Hepatocyte (in vitro differentiated cells): ENCODE measurements around the gene ROPN1B. TPM values are rescaled to one million over a fixed set of nuclear protein-coding genes. Genes with fewer than 3 reads are reported as not detected.

Experiments
- DNase-seq: peaks from one replicate; pipeline ENCODE4 v3.0.0-alpha.2; 2016; ENCODE audit warnings: low spot score
- H2AFZ ChIP-seq: fragments of 200-600 bp; sonication (generic); 2 replicates; pipeline ENCODE4 v1.6.0; 2016; ENCODE audit warnings: antibody characterized with exemption, mild to moderate bottlenecking
- H3K27ac ChIP-seq: fragments of 200-600 bp; sonication (generic); 2 replicates; pipeline ENCODE4 v1.5.1; 2016; ENCODE audit warnings: mild to moderate bottlenecking
- H3K27me3 ChIP-seq: fragments of 200-600 bp; sonication (generic); 2 replicates; pipeline ENCODE4 v1.6.1; 2016
- H3K36me3 ChIP-seq: fragments of 200-600 bp; sonication (generic); replicated peaks from 2 replicates; pipeline ENCODE4 v1.5.1; 2016; ENCODE audit warnings: low read depth; ENCODE audit not compliant: insufficient read depth
- H3K4me1 ChIP-seq: fragments of 200-600 bp; sonication (generic); 2 replicates; pipeline ENCODE4 v1.5.1; 2016; ENCODE audit warnings: mild to moderate bottlenecking, moderate library complexity; ENCODE audit not compliant: insufficient read depth
- H3K4me2 ChIP-seq: fragments of 200-600 bp; sonication (generic); 2 replicates; pipeline ENCODE4 v1.6.0; 2016
- H3K4me3 ChIP-seq: fragments of 200-600 bp; sonication (generic); 2 replicates; pipeline ENCODE4 v1.5.1; 2016; ENCODE audit warnings: mild to moderate bottlenecking
- H3K79me2 ChIP-seq: fragments of 200-600 bp; sonication (generic); 2 replicates; pipeline ENCODE4 v1.6.0; 2017; ENCODE audit warnings: mild to moderate bottlenecking
- H3K9me2 ChIP-seq: fragments of 200-600 bp; sonication (generic); replicated peaks from 2 replicates; pipeline ENCODE4 v1.6.0; 2017; ENCODE audit warnings: mild to moderate bottlenecking; ENCODE audit not compliant: insufficient read depth
- H3K9me3 ChIP-seq: fragments of 200-600 bp; sonication (generic); 2 replicates; pipeline ENCODE4 v1.5.1; 2016; ENCODE audit warnings: low read depth, mild to moderate bottlenecking
- H4K20me1 ChIP-seq: fragments of 200-600 bp; sonication (generic); 2 replicates; pipeline ENCODE4 v1.6.0; 2016; ENCODE audit warnings: mild to moderate bottlenecking; ENCODE audit not compliant: insufficient read depth, poor library complexity, severe bottlenecking
- CTCF ChIP-seq: fragments of 200-600 bp; sonication (generic); IDR thresholded peaks from 2 replicates; pipeline ENCODE4 v1.5.1; 2016; ENCODE audit warnings: antibody characterized with exemption, mild to moderate bottlenecking; ENCODE audit not compliant: poor library complexity
- EZH2 ChIP-seq: fragments of 200-600 bp; sonication (generic); IDR thresholded peaks from 2 replicates; pipeline ENCODE4 v1.6.1; 2016; ENCODE audit warnings: antibody characterized with exemption, mild to moderate bottlenecking, borderline replicate concordance
- EZH2phosphoT487 ChIP-seq: fragments of 200-600 bp; sonication (generic); IDR thresholded peaks from one replicate; pipeline ENCODE4 v1.6.1; 2018; ENCODE audit warnings: antibody characterized with exemption, mild to moderate bottlenecking, low read depth, moderate library complexity; ENCODE audit not compliant: unreplicated experiment, severe bottlenecking
- WGBS: methylation state at CpG from one replicate; pipeline ENCODE4 v1.1.6; 2016; ENCODE audit warnings: low lambda C conversion rate; ENCODE audit errors: missing lambda C conversion rate; 5-methylcytosine and 5-hydroxymethylcytosine counted together
- polyA plus RNA-seq: library from polyadenylated mRNA; unstranded; fragments of >200 nt; fragmentation: Nextera tagmentation; extraction: Ambion mirVana; gene quantifications from 2 replicates; pipeline ENCODE4 v1.2.1, GENCODE V29; 2016
- small RNA-seq: library from RNA; depleted of rRNA; stranded (forward); fragments of <200 nt; gene quantifications from one replicate; pipeline ENCODE3, GENCODE V24; 2014
- total RNA-seq: library from RNA; depleted of rRNA; stranded (reverse); fragments of >200 nt; gene quantifications from 2 replicates; pipeline ENCODE4 v1.2.3, GENCODE V29; 2014

Gene ROPN1B
- total and polyA plus RNA-seq, 2 experiments from 2014 or later: not detected

DNA sequence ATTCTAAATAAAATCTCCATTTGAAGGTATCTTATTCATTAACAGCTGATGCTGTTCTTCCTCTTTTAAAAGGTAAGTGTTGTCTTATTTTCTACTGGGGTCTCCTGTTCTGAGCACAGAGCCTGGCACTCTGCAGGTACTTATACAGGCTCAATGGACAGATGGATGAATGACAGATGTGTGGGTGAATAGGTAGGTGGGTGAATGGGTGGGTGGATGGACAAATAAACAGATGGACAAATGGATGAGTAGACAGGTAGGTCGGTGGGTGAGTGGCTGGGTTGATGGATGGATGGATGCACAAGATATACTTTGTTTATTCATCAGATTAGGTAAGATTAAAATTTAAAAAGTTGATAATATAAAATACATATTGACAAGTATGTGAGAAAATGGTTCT lies 61.5 kb downstream of the ROPN1B start:
- WGBS: 73% methylated on average over 1 of the region's 1 CpG
- H3K4me2 ChIP-seq: no peak overlapping the region
- TF ChIP-seq EZH2 (no peak), EZH2phosphoT487 (no peak), CTCF (no peak)

GRCh38 chr3:126031981-126032471 lies 63.0 kb downstream of the ROPN1B start:
- no peaks in the 10 kb centered on the region for H3K36me3 ChIP-seq
- no peaks in the 10 kb centered on the region for H3K9me2 ChIP-seq
- H3K9me3 ChIP-seq: no peaks in the 10 kb centered on the region
- no peaks in the 10 kb centered on the region for H4K20me1 ChIP-seq
- WGBS: 74% methylated on average over 8 of the region's 9 CpGs
- no peak overlapping the region for H3K4me3 ChIP-seq
- no peak for TF ChIP-seq EZH2phosphoT487
- TF ChIP-seq EZH2: no peak
- TF ChIP-seq CTCF: no peak
- no peaks in the 10 kb centered on the region for H3K79me2 ChIP-seq
- H3K4me2 ChIP-seq: no peak overlapping the region
- no peaks in the 10 kb centered on the region for H3K4me1 ChIP-seq
- DNase-seq: no peak
- no peak overlapping the region for H2AFZ ChIP-seq
- no peak overlapping the region for H3K27ac ChIP-seq
- H3K27me3 ChIP-seq: no peaks in the 10 kb centered on the region

More for the DNA sequence above, 61.5 kb downstream of the ROPN1B start:
- no peaks in the 10 kb centered on the region for H3K36me3 ChIP-seq
- no peak overlapping the region for H2AFZ ChIP-seq
- H3K4me1 ChIP-seq: no peaks in the 10 kb centered on the region
- H4K20me1 ChIP-seq: no peaks in the 10 kb centered on the region
- H3K9me3 ChIP-seq: no peaks in the 10 kb centered on the region
- H3K27me3 ChIP-seq: no peaks in the 10 kb centered on the region
- no peak for DNase-seq
- H3K4me3 ChIP-seq: no peak overlapping the region
- no peak overlapping the region for H3K27ac ChIP-seq
- H3K9me2 ChIP-seq: no peaks in the 10 kb centered on the region
- no peaks in the 10 kb centered on the region for H3K79me2 ChIP-seq

Small RNAs within 50 kb of the gene (small RNA-seq; reads per million reads assigned to genes)
- not detected for gene AC092903.1

Other genes with a start within 250 kb of the ROPN1B start
- 43.4 and 52.9 TPM in 2 replicates for gene SLC41A3, start 114.9 kb downstream of the ROPN1B start, total RNA-seq
- 29.3 and 31.2 TPM in 2 replicates for gene SLC41A3, start 114.9 kb downstream of the ROPN1B start, polyA plus RNA-seq
- 15.9 and 25.0 TPM in 2 replicates for gene ALDH1L1, start 211.4 kb downstream of the ROPN1B start, total RNA-seq
- 15.5 and 22.6 TPM in 2 replicates for gene ALDH1L1, start 211.4 kb downstream of the ROPN1B start, polyA plus RNA-seq